SJCRH30 (cell line): ENCODE data around the gene TM6SF1. TPM values are rescaled to one million over a fixed set of nuclear protein-coding genes. Genes with fewer than 3 reads are reported as not detected.
"Not testable (repeated sequence)": the region's sequence is repeated elsewhere in the genome, so short reads cannot be mapped to it uniquely, and the experiment has no call there.

Source experiments
- DNase-seq, 2 experiments: peaks; one replicate each; pipeline ENCODE4 v3.0.0-alpha.2; 2015 to 2020
- H3K27ac ChIP-seq: fragments of 250-450 bp; sonication (Bioruptor Pico); 2 replicates; pipeline ENCODE4 v1.5.1; 2020; ENCODE audit warnings: mild to moderate bottlenecking, moderate library complexity
- H3K27me3 ChIP-seq: fragments of 250-450 bp; sonication (Bioruptor Pico); 2 replicates; pipeline ENCODE4 v1.5.1; 2020; ENCODE audit warnings: mild to moderate bottlenecking, moderate library complexity
- H3K36me3 ChIP-seq: fragments of 250-450 bp; sonication (Bioruptor Pico); 2 replicates; pipeline ENCODE4 v1.5.1; 2020; ENCODE audit warnings: mild to moderate bottlenecking, moderate library complexity
- H3K4me1 ChIP-seq: fragments of 250-450 bp; sonication (Bioruptor Pico); 2 replicates; pipeline ENCODE4 v1.5.1; 2020; ENCODE audit warnings: mild to moderate bottlenecking, moderate library complexity
- H3K4me3 ChIP-seq: fragments of 250-450 bp; sonication (Bioruptor Pico); 2 replicates; pipeline ENCODE4 v1.5.1; 2020; ENCODE audit warnings: mild to moderate bottlenecking, moderate library complexity
- H3K9me3 ChIP-seq: fragments of 250-450 bp; sonication (Bioruptor Pico); replicated peaks from 2 replicates; pipeline ENCODE4 v1.5.1; 2020; ENCODE audit warnings: mild to moderate bottlenecking, moderate library complexity
- total RNA-seq: library from RNA; depleted of rRNA; stranded (reverse); fragments of >200 nt; shearing (Covaris generic); gene quantifications from 2 replicates; pipeline ENCODE4 v1.2.3, GENCODE V29; 2014

TM6SF1 gene
- total RNA-seq, 1 experiment from 2014 or later = 5.4 TPM

DNA sequence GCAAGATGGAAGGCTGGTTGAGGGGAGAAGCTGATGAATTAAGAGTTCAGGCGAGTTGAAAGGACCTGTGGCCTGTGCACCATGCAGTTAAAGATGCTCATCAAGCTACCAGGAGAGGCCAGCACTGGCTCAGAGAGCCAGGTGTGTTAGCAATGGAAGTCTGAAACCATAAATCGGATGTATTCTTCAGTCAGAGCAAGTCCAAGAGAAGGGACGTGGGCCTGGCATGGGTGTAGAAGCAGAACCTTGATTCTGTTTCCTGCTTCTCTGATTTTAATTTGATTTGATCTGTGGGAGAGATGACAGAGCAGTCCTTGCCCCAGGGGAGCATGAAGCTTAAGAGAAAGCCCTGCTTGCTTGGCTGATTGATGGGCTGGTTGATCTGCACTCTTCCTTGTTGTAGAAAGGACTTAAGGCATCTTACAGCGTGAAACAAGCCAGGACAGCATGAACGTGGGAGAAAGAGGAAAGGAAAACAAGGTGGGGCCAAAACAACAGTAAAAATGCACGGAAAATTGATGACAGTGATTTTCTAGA is 10.9 kb downstream of the TM6SF1 start:
- H3K4me1 ChIP-seq = no peaks in the 10 kb centered on the region
- no peak for DNase-seq
- no peaks in the 10 kb centered on the region for H3K9me3 ChIP-seq
- no peaks in the 10 kb centered on the region for H3K27me3 ChIP-seq
- no peak overlapping the region for H3K27ac ChIP-seq
- H3K36me3 ChIP-seq = no peaks in the 10 kb centered on the region
- no peak overlapping the region for H3K4me3 ChIP-seq

DNA sequence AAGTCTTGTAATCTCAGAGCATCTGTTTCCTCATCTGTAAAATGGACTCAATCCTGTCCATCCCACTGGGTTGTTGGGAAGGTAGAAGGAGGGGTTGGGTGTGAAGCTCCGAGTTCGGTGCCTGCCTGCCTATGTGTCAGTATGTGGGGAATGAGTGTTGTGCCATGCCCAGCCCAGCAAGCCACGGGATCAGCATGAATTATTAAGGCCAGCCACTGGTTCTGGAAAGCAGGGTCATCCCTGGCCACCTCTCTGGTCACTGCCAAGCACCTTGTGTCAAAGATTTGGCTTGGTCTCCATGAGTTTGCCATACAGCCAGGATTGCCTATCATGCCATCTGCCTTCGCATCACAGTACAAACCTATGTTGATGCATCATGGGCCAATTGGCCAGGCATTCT is 11.5 kb downstream of the TM6SF1 start:
- no peaks in the 10 kb centered on the region for H3K9me3 ChIP-seq
- H3K27ac ChIP-seq = no peak overlapping the region
- H3K27me3 ChIP-seq = no peaks in the 10 kb centered on the region
- no peak for DNase-seq
- H3K4me1 ChIP-seq = no peaks in the 10 kb centered on the region
- no peaks in the 10 kb centered on the region for H3K36me3 ChIP-seq
- H3K4me3 ChIP-seq = no peak overlapping the region

DNA sequence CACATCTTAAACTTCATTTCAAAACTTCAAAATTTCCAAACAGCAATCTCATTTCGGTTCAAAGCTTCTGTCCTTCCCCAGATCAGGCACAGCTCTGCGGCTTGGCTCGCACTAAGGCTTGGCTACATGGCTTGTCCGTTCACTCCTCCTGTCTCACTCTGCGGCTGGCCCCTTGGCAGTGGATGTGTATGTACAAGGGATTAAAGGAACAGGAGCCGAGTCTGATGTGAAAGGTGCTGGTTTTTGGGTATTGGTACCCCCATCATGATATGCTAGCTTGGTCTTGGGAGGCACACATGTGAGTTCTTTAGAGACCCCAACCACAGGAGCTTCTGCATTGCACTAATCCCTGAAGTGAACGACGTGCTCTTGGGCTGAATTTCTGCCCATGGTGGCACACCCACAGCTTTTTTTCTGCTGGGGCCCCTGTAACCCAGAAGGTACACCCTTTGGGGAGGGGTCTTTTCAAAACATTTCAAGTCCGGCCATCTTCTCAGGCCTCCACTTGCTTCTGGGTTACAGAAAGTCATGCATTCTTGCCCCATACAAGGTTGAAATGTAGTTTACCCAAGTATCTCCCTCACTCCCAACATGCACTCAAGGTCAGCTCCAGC is 12.6 kb downstream of the TM6SF1 start:
- no peaks in the 10 kb centered on the region for H3K9me3 ChIP-seq
- no peaks in the 10 kb centered on the region for H3K36me3 ChIP-seq
- no peak overlapping the region for H3K4me3 ChIP-seq
- H3K27ac ChIP-seq = no peak overlapping the region
- no peaks in the 10 kb centered on the region for H3K27me3 ChIP-seq
- DNase-seq = no peak
- H3K4me1 ChIP-seq = no peaks in the 10 kb centered on the region

DNA sequence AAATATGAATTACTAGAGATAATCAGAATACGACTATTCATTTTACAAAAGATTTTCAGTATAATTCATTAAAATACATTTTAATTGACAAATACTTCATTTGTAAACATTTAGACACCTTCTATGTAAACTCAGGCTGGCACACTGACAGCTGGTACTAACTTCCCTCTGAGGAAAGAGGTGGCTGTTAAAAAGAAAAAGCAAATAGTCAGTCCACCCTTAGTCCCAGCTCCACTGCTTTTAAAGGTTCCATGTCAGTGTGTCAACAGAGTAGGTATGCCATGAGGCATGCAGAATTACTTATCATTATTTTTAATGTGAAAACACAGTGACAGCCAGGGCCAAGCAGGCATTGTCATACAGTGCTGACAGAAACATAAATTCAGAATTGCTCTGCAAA is 16.1 kb downstream of the TM6SF1 start:
- Histone ChIP-seq H3K36me3 (peaks cover 9% of the 10 kb centered on the region), H3K9me3 (no peaks in the 10 kb centered on the region), H3K4me1 (no peaks in the 10 kb centered on the region), H3K27me3 (no peaks in the 10 kb centered on the region), H3K4me3 (no peak overlapping the region), H3K27ac (no peak overlapping the region)
- DNase-seq = no peak

DNA sequence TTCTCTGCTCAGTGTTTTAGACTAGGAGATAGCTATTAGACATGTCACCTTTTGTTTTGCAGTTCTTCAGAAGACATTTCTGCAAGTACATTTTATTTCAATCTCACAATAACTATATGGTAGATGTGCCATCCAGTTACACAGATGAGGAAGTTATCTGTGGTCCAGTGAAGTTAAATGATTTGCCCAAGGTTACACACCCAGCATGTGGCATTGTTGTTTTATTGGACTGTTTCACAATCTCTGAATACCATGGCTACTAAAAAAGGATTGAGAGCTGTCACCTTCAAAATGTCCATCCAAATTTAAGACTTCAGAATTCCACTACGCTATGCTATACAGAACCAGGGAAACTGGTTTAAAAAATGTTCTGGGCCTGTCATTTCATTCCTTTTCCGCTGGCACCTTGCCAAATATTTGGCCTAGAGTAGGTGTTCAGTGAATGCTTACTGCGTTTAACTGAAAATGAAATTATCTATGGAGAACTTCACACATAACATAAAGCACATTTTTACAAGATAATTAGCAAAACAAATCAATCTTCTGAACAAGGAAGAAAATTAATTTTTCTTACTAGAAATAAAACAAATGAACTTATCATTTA is 20.2 kb downstream of the TM6SF1 start:
- Histone ChIP-seq H3K27ac (no peak overlapping the region), H3K27me3 (no peaks in the 10 kb centered on the region), H3K9me3 (no peaks in the 10 kb centered on the region), H3K36me3 (peaks cover 15% of the 10 kb centered on the region), H3K4me1 (no peaks in the 10 kb centered on the region), H3K4me3 (no peak overlapping the region)
- no peak for DNase-seq

DNA sequence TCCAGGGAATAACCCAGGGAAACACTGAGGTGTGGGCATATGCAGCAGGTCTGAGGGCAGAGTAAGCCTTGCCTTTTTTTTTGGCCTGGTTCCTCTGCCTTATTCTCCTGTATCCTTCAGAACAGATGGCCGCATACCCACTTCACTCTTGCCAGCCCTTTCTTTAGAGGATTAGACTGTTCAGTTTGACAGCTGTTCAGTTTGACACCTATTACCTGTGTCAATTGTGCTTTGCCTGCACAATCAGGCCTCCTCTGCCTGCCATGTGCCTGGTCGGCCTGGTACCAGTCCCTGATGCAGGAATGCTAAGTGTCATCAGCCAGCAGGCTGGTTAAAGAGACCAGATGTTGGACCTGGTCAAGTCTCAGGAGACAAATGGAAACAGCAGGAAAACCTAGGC is 22.3 kb downstream of the TM6SF1 start:
- peaks cover 20% of the 10 kb centered on the region for H3K36me3 ChIP-seq
- H3K27me3 ChIP-seq = no peaks in the 10 kb centered on the region
- H3K9me3 ChIP-seq = no peaks in the 10 kb centered on the region
- no peak overlapping the region for H3K4me3 ChIP-seq
- no peak for DNase-seq
- H3K27ac ChIP-seq = no peak overlapping the region
- no peaks in the 10 kb centered on the region for H3K4me1 ChIP-seq

DNA sequence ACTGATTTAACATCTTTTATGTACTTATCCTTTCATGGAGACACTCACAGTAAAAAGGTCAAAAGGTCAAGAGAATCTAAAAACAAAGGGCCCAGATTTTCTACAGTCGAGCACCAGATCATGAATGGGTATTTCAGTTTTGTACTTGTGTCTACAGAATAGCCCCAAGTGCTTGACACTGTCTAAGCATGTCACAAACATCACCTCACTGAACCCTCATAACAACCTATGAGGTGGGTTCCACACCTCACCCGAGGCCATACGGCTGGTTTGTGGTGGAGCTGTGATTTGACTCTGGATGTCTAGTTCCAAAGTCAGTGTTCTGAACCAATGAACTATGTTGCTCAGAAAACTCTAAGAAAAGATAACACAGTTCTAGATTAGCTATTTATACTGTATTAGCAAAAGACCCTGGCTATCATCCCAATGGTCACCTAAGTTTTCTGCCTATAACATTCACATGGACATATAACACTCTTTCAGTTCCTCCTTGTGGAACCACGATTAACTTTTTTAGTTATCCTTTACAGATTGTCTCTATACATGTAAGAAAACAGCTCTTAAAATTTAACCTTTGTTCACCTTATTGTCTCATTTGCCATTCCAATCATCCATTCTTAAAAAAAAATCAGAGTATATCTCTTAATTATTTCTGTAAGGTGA is 25.5 kb downstream of the TM6SF1 start:
- Histone ChIP-seq H3K36me3 (peaks cover 20% of the 10 kb centered on the region), H3K9me3 (no peaks in the 10 kb centered on the region), H3K27me3 (no peaks in the 10 kb centered on the region), H3K27ac (no peak overlapping the region), H3K4me1 (no peaks in the 10 kb centered on the region), H3K4me3 (no peak overlapping the region)
- DNase-seq = no peak

DNA sequence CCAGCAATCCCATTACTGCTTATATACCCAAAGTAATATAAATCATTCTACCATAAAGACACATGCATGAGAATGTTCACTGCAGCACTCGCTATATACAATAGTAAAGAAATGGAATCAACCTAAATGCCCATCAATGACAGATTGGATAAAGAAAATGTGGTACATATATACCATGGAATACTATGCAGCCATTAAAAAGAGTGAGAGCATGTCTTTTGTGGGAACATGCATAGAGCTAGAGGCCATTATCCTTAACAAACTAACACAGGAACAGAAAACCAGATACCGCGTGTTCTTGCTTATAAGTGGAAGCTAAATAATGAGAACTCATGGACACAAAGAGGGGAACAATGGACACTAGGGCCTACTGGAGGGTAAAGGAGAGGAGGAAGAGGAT is 34.7 kb downstream of the TM6SF1 start:
- peaks cover 35% of the 10 kb centered on the region for H3K36me3 ChIP-seq

DNA sequence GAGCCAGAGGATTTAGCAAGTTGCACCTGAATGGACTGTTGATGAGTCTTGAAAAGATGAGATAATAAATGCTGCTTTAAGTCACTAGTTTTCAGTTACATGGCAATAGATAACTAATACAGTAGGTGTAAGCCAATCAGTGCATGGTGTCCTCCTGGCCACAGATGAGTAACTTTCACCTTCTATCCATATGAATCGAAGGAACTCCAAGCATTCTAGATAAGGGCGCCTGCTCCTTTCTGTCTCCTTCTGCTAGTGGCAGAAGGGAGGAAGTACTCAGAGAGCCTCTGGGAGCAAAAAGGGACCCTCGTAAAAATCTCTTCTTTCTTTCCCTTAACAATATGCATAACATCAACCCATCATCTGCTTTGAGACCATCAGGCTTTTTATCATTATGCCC is 37.3 kb downstream of the TM6SF1 start:
- H3K4me1 ChIP-seq = no peaks in the 10 kb centered on the region
- no peak overlapping the region for H3K27ac ChIP-seq
- H3K36me3 ChIP-seq = peaks cover 36% of the 10 kb centered on the region
- no peaks in the 10 kb centered on the region for H3K27me3 ChIP-seq
- no peaks in the 10 kb centered on the region for H3K9me3 ChIP-seq
- no peak overlapping the region for H3K4me3 ChIP-seq
- no peak for DNase-seq

More for the DNA sequence above, 34.7 kb downstream of the TM6SF1 start:
- not testable (repeated sequence) for H3K4me1 ChIP-seq, H3K27me3 ChIP-seq, H3K9me3 ChIP-seq, H3K4me3 ChIP-seq, DNase-seq, H3K27ac ChIP-seq

DNA sequence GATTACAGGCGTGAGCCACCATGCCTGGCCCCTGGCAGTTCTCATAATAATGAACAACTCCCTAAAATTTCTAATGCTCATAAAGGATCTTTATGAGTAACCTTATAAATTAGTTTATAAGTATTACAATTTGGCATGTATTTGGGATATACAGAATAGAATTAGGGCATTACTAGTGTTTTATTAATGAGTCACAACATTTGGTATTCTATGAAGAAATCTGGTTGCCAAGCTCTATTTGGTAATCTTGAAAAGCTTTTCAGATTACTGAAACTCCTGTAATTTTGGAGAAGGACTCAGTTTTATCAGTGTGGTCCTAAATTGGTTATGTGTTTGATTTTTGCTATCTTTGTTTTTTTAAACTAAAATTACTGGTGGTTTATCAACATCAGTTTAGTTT is 45.8 kb downstream of the TM6SF1 start:
- H3K27ac ChIP-seq = no peak overlapping the region
- no peaks in the 10 kb centered on the region for H3K27me3 ChIP-seq
- DNase-seq = no peak
- no peak overlapping the region for H3K4me3 ChIP-seq
- H3K36me3 ChIP-seq = peaks cover 50% of the 10 kb centered on the region
- H3K9me3 ChIP-seq = no peaks in the 10 kb centered on the region
- H3K4me1 ChIP-seq = peaks cover 3% of the 10 kb centered on the region; the same call in 1 of the 2 replicates

DNA sequence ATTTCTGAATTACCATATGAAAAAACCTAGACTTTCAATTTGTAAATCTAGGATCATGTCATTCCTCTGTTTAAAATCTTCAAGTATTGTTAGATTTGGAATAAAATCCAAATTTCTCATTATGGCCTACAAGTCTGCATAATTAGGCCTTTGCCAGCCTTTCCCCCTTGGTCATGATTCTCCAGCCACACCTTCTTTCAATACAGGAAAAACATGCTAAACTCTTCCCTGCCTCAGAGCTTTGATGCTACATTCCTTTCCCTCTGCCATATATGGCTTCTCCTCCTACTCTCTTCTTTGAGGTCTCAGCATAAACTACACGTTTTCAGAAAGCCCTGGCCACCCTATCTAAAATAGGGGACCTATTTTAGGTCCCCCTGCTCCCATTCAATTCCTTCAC is 48.5 kb downstream of the TM6SF1 start:
- Histone ChIP-seq H3K4me1 (peaks cover 10% of the 10 kb centered on the region; the same call in 1 of the 2 replicates), H3K36me3 (peaks cover 38% of the 10 kb centered on the region), H3K27ac (no peak overlapping the region)

DNA sequence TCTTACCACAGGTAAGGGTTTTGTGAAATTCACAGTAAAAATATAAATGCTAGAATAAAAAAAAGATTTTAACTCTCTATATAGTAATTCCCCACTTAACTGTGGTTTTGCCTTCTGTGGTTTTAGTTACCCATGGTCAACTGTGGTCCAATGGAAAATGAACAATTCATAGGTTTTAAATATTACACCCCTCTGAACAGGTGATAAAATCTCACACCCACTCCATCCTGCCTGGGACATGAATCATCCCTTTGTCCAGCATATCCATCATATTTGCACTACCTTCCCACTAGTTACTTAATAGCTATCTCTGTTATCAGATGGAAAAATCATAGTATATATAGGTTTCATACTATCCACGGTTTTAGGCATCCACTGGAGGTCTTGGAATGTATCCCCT is 50.9 kb downstream of the TM6SF1 start:
- peak; percentile 14 to 48 for DNase-seq
- H3K36me3 ChIP-seq = peaks cover 32% of the 10 kb centered on the region

More for the DNA sequence above, 48.5 kb downstream of the TM6SF1 start:
- H3K4me3 ChIP-seq = no peak overlapping the region
- no peaks in the 10 kb centered on the region for H3K27me3 ChIP-seq
- no peak for DNase-seq
- H3K9me3 ChIP-seq = no peaks in the 10 kb centered on the region

DNA sequence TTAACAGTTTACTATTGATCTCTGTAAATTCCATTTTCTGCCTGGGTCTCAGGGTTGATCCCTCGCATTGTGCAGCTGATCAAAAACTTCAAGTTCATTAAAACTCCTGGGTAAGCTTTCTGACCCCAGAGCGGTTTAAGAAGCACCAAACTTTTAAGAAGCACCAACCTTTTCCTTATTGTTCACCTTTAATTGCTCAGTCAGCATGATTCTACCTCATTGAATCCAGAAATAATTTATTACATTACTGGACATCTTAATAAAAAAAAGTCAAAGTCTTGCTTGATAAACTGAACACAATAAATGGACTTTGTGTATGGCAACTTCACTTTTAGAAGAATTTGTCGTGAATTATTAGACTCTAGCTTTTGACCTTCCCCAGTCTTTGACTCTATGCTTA is 53.3 kb downstream of the TM6SF1 start:
- peaks cover 10% of the 10 kb centered on the region; the same call in 1 of the 2 replicates for H3K4me1 ChIP-seq
- no peak overlapping the region for H3K27ac ChIP-seq

More for the DNA sequence above, 50.9 kb downstream of the TM6SF1 start:
- Histone ChIP-seq H3K4me3 (no peak overlapping the region), H3K27me3 (no peaks in the 10 kb centered on the region), H3K4me1 (peaks cover 10% of the 10 kb centered on the region; the same call in 1 of the 2 replicates), H3K9me3 (no peaks in the 10 kb centered on the region), H3K27ac (no peak overlapping the region)

DNA sequence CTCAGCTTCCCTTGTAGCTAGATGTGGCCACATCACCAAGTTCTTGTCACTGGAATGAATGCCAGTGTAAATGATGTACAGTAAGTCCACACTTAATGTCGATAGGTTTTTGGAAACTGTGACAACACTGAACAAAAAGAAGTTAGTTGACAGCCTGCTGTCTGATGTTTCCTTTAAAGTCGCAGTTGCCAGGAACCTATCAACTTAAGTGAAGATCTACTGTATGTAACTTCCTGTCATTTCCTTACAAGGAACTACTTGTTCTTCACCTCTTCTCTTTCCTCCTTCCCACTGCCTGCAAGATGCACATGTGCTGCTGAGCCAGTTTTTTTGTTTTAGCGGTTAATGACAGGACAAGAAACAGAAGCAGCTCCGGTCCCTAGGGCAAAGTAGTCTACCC is 55.6 kb downstream of the TM6SF1 start:
- no peak overlapping the region for H3K27ac ChIP-seq
- no peak for DNase-seq
- peaks cover 9% of the 10 kb centered on the region; the same call in 1 of the 2 replicates for H3K4me1 ChIP-seq
- H3K9me3 ChIP-seq = peaks cover 4% of the 10 kb centered on the region; the same call in 1 of the 2 replicates
- H3K36me3 ChIP-seq = peaks cover under 1% of the 10 kb centered on the region
- H3K27me3 ChIP-seq = no peaks in the 10 kb centered on the region
- no peak overlapping the region for H3K4me3 ChIP-seq

More for the DNA sequence above, 53.3 kb downstream of the TM6SF1 start:
- no peaks in the 10 kb centered on the region for H3K9me3 ChIP-seq
- no peak for DNase-seq
- H3K4me3 ChIP-seq = no peak overlapping the region
- no peaks in the 10 kb centered on the region for H3K27me3 ChIP-seq
- H3K36me3 ChIP-seq = peaks cover 22% of the 10 kb centered on the region

DNA sequence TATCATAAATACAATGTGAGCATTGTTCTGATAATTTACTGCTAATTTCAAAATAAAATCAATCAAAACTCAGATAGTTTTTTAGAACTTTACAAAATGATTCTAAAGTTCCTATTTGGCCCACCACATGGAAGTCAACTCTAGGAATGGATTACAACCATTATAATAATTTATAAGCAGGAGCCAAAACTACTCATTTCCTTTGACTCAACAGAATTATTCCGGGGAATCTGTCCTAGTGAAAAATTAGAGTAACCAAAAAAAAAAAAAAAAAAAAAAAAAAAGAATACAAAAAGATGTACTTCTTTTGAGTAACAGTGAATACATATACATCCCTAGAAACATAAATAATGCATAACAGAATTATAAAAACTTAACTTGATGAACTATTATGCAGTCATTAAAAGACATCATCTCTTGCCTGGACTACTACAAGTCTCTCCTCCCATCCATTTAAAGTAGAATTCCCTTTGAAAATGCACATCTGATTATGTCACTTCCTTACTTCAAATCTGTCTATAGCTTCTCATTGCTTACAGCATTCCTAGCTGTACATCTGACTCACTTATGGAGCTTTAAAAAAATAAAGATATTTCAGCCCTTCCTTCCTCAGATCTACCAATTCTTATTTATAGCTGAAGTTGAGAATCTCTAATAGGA is 56.8 kb downstream of the TM6SF1 start:
- Histone ChIP-seq H3K9me3 (peaks cover 4% of the 10 kb centered on the region; the same call in 1 of the 2 replicates), H3K36me3 (no peaks in the 10 kb centered on the region; the same call in 1 of the 2 replicates), H3K4me3 (no peak overlapping the region), H3K4me1 (no peaks in the 10 kb centered on the region), H3K27ac (no peak overlapping the region), H3K27me3 (no peaks in the 10 kb centered on the region)
- no peak for DNase-seq
